SJSA1 (cell line): Measurements from ENCODE around the gene OSBPL5. TPM values are rescaled to one million over a fixed set of nuclear protein-coding genes. Genes with fewer than 3 reads are reported as not detected.

ENCODE experiments used
- DNase-seq, 2 experiments: peaks; one replicate each; pipeline ENCODE4 v3.0.0-alpha.2; 2015 to 2020; ENCODE audit warnings: low spot score in 2 of 2, low read depth in 1 of 2
- H3K27ac ChIP-seq: fragments of 250-450 bp; sonication (Bioruptor Pico); 2 replicates; pipeline ENCODE4 v1.5.1; 2020; ENCODE audit warnings: mild to moderate bottlenecking, moderate library complexity
- H3K27me3 ChIP-seq: fragments of 250-450 bp; sonication (Bioruptor Pico); replicated peaks from 2 replicates; pipeline ENCODE4 v1.5.1; 2020; ENCODE audit warnings: mild to moderate bottlenecking, moderate library complexity
- H3K36me3 ChIP-seq: fragments of 250-450 bp; sonication (Bioruptor Pico); 2 replicates; pipeline ENCODE4 v1.5.1; 2020; ENCODE audit warnings: mild to moderate bottlenecking
- H3K4me1 ChIP-seq: fragments of 250-450 bp; sonication (Bioruptor Pico); replicated peaks from 2 replicates; pipeline ENCODE4 v1.6.1; 2021; ENCODE audit warnings: mild to moderate bottlenecking
- H3K4me3 ChIP-seq: fragments of 250-450 bp; sonication (Bioruptor Pico); 2 replicates; pipeline ENCODE4 v1.5.1; 2020; ENCODE audit warnings: mild to moderate bottlenecking
- H3K9me3 ChIP-seq: fragments of 250-450 bp; sonication (Bioruptor Pico); replicated peaks from 2 replicates; pipeline ENCODE4 v1.5.1; 2020; ENCODE audit warnings: mild to moderate bottlenecking
- total RNA-seq: library from RNA; depleted of rRNA; stranded (reverse); fragments of >200 nt; shearing (Covaris generic); gene quantifications from 2 replicates; pipeline ENCODE4 v1.2.3, GENCODE V29; 2014; rRNA removed

Gene OSBPL5
- 45.3 and 46.0 TPM in 2 replicates for total RNA-seq

- DNase-seq, result peak; percentile 64 to 83
- Histone ChIP-seq H3K4me1 (peaks cover 45% of the 10 kb centered on the region), H3K9me3 (no peaks in the 10 kb centered on the region), H3K4me3 (peak within 1 kb of the TSS; percentile 59), H3K27ac (peak within 1 kb of the TSS; percentile 6; the same call in 1 of the 2 replicates), H3K27me3 (no peaks in the 10 kb centered on the region), H3K36me3 (0 out of 2 replicates have a peak, but pooled peaks cover 4% of the 10 kb centered on the region)
Observed at GRCh38 chr11:3165152-3165705, at the start of gene OSBPL5. OSBPL5 (minus strand) TSS chr11:3165310; CDS start chr11:3129148, 36,162 bp downstream.

- no peaks in the 10 kb centered on the region for H3K4me1 ChIP-seq
- no peak overlapping the region for H3K27ac ChIP-seq
- peaks cover 24% of the 10 kb centered on the region for H3K27me3 ChIP-seq
- H3K9me3 ChIP-seq, result no peaks in the 10 kb centered on the region
- H3K4me3 ChIP-seq, result no peak overlapping the region
- DNase-seq, result no peak
- H3K36me3 ChIP-seq, result no peaks in the 10 kb centered on the region
Observed at GRCh38 chr11:3214420-3214699, 49.2 kb upstream of the OSBPL5 start.

- Histone ChIP-seq H3K4me3 (no peak overlapping the region), H3K27ac (no peak overlapping the region), H3K27me3 (peaks cover 18% of the 10 kb centered on the region), H3K9me3 (no peaks in the 10 kb centered on the region), H3K36me3 (no peaks in the 10 kb centered on the region), H3K4me1 (no peaks in the 10 kb centered on the region)
- no peak for DNase-seq
Observed at GRCh38 chr11:3213659-3214419, 48.7 kb upstream of the OSBPL5 start.

GRCh38 chr11:3208272-3208671, 43.2 kb upstream of the OSBPL5 start:
- peaks cover 4% of the 10 kb centered on the region; the same call in 1 of the 2 replicates for H3K4me1 ChIP-seq
- peaks cover 21% of the 10 kb centered on the region for H3K27me3 ChIP-seq
- H3K36me3 ChIP-seq, result no peaks in the 10 kb centered on the region
- 0 out of 2 replicates have a peak, but pooled peaks cover 2% of the 10 kb centered on the region for H3K9me3 ChIP-seq
- H3K4me3 ChIP-seq, result no peak overlapping the region
- H3K27ac ChIP-seq, result no peak overlapping the region
- DNase-seq, result no peak

- peaks cover 25% of the 10 kb centered on the region for H3K27me3 ChIP-seq
- peaks cover 4% of the 10 kb centered on the region; the same call in 1 of the 2 replicates for H3K4me1 ChIP-seq
- H3K36me3 ChIP-seq, result no peaks in the 10 kb centered on the region
- 0 out of 2 replicates have a peak, but pooled peaks cover 2% of the 10 kb centered on the region for H3K9me3 ChIP-seq
- no peak for DNase-seq
- H3K27ac ChIP-seq, result no peak overlapping the region
- no peak overlapping the region for H3K4me3 ChIP-seq
Observed at GRCh38 chr11:3207526-3208189, 42.5 kb upstream of the OSBPL5 start.

- H3K4me3 ChIP-seq, result no peak overlapping the region
- no peaks in the 10 kb centered on the region for H3K36me3 ChIP-seq
- peaks cover 4% of the 10 kb centered on the region; the same call in 1 of the 2 replicates for H3K4me1 ChIP-seq
- H3K27ac ChIP-seq, result no peak overlapping the region
- H3K27me3 ChIP-seq, result peaks cover 33% of the 10 kb centered on the region
- no peak for DNase-seq
- 0 out of 2 replicates have a peak, but pooled peaks cover 2% of the 10 kb centered on the region for H3K9me3 ChIP-seq
Observed at GRCh38 chr11:3206922-3207204, 41.8 kb upstream of the OSBPL5 start.

GRCh38 chr11:3206156-3206921, 41.2 kb upstream of the OSBPL5 start:
- DNase-seq, result no peak
- H3K27ac ChIP-seq, result no peak overlapping the region
- H3K4me1 ChIP-seq, result peaks cover 4% of the 10 kb centered on the region; the same call in 1 of the 2 replicates
- H3K27me3 ChIP-seq, result peaks cover 38% of the 10 kb centered on the region
- H3K36me3 ChIP-seq, result no peaks in the 10 kb centered on the region
- no peak overlapping the region for H3K4me3 ChIP-seq
- H3K9me3 ChIP-seq, result 0 out of 2 replicates have a peak, but pooled peaks cover 2% of the 10 kb centered on the region

GRCh38 chr11:3205261-3206155, 40.4 kb upstream of the OSBPL5 start:
- Histone ChIP-seq H3K4me1 (peaks cover 4% of the 10 kb centered on the region; the same call in 1 of the 2 replicates), H3K36me3 (no peaks in the 10 kb centered on the region), H3K27ac (no peak overlapping the region), H3K27me3 (peaks cover 47% of the 10 kb centered on the region), H3K4me3 (no peak overlapping the region), H3K9me3 (0 out of 2 replicates have a peak, but pooled peaks cover 2% of the 10 kb centered on the region)
- no peak for DNase-seq

GRCh38 chr11:3204141-3205015, 39.3 kb upstream of the OSBPL5 start:
- H3K27me3 ChIP-seq, result peaks cover 52% of the 10 kb centered on the region
- DNase-seq, result no peak
- 0 out of 2 replicates have a peak, but pooled peaks cover 2% of the 10 kb centered on the region for H3K9me3 ChIP-seq
- H3K4me3 ChIP-seq, result no peak overlapping the region
- no peaks in the 10 kb centered on the region for H3K36me3 ChIP-seq
- H3K4me1 ChIP-seq, result peaks cover 4% of the 10 kb centered on the region; the same call in 1 of the 2 replicates
- H3K27ac ChIP-seq, result no peak overlapping the region

- no peak overlapping the region for H3K4me3 ChIP-seq
- H3K36me3 ChIP-seq, result no peaks in the 10 kb centered on the region
- peaks cover 4% of the 10 kb centered on the region; the same call in 1 of the 2 replicates for H3K4me1 ChIP-seq
- DNase-seq, result no peak
- H3K27ac ChIP-seq, result no peak overlapping the region
- 0 out of 2 replicates have a peak, but pooled peaks cover 2% of the 10 kb centered on the region for H3K9me3 ChIP-seq
- H3K27me3 ChIP-seq, result peaks cover 57% of the 10 kb centered on the region
Observed at GRCh38 chr11:3203221-3204043, 38.3 kb upstream of the OSBPL5 start.

GRCh38 chr11:3202759-3203158, 37.6 kb upstream of the OSBPL5 start:
- H3K27me3 ChIP-seq, result peaks cover 62% of the 10 kb centered on the region
- H3K4me1 ChIP-seq, result peaks cover 4% of the 10 kb centered on the region; the same call in 1 of the 2 replicates

More at GRCh38 chr11:3202759-3203158, 37.6 kb upstream of the OSBPL5 start:
- H3K9me3 ChIP-seq, result 0 out of 2 replicates have a peak, but pooled peaks cover 2% of the 10 kb centered on the region
- no peak for DNase-seq
- H3K36me3 ChIP-seq, result no peaks in the 10 kb centered on the region
- no peak overlapping the region for H3K4me3 ChIP-seq
- H3K27ac ChIP-seq, result no peak overlapping the region
